DLD1 (cell line): ENCODE results near the gene STX12.
"Not testable (repeated sequence)": the region's sequence is repeated elsewhere in the genome, so short reads cannot be mapped to it uniquely, and the experiment has no call there.

ENCODE experiments used
- in situ Hi-C: cut with HindIII; loops from 2 replicates; pipeline ENCODE4 v1.10.0; 2017; ENCODE audit warnings: low sequenced_read_pairs

Gene STX12

GRCh38 chr1:27774654-27775053 lies 1.6 kb downstream of the STX12 start:
- in situ Hi-C loops, result no loop called here

GRCh38 chr1:27775336-27775735 lies 2.3 kb downstream of the STX12 start:
- in situ Hi-C loops, result not testable (repeated sequence)

- in situ Hi-C loops, result not testable (repeated sequence)
These were observed 3.3 kb downstream of the STX12 start for GRCh38 chr1:27776276-27776675.

GRCh38 chr1:27778056-27778455 lies 5.0 kb downstream of the STX12 start:
- in situ Hi-C loops, result no loop called here

- in situ Hi-C loops, result no loop called here
These were observed 6.1 kb downstream of the STX12 start for GRCh38 chr1:27779122-27779521.

- in situ Hi-C loops, result no loop called here
These were observed 9.9 kb downstream of the STX12 start for GRCh38 chr1:27782950-27783349.

- in situ Hi-C loops, result no loop called here
These were observed 11.7 kb downstream of the STX12 start for GRCh38 chr1:27784700-27785099.

GRCh38 chr1:27785781-27786455 lies 12.9 kb downstream of the STX12 start:
- in situ Hi-C loops, result no loop called here

GRCh38 chr1:27787895-27788294 lies 14.9 kb downstream of the STX12 start:
- in situ Hi-C loops, result no loop called here

GRCh38 chr1:27789540-27790041 lies 16.6 kb downstream of the STX12 start:
- in situ Hi-C loops, result no loop called here

GRCh38 chr1:27790270-27790669 lies 17.3 kb downstream of the STX12 start:
- in situ Hi-C loops, result not testable (repeated sequence)

- in situ Hi-C loops, result no loop called here
These were observed 22.6 kb downstream of the STX12 start for GRCh38 chr1:27795601-27796000.

- in situ Hi-C loops, result no loop called here
These were observed 31.8 kb downstream of the STX12 start for GRCh38 chr1:27804791-27805190.

GRCh38 chr1:27806758-27807157 lies 33.7 kb downstream of the STX12 start:
- in situ Hi-C loops, result no loop called here

- in situ Hi-C loops, result no loop called here
These were observed 34.4 kb downstream of the STX12 start for GRCh38 chr1:27807385-27807784.

GRCh38 chr1:27808131-27808530 lies 35.1 kb downstream of the STX12 start:
- in situ Hi-C loops, result not testable (repeated sequence)

GRCh38 chr1:27809883-27810282 lies 36.9 kb downstream of the STX12 start:
- in situ Hi-C loops, result no loop called here

- in situ Hi-C loops, result no loop called here
These were observed 38.9 kb downstream of the STX12 start for GRCh38 chr1:27811741-27812500.

- in situ Hi-C loops, result no loop called here
These were observed 44.1 kb downstream of the STX12 start for GRCh38 chr1:27816921-27817630.

- in situ Hi-C loops, result no loop called here
These were observed 48.8 kb downstream of the STX12 start for GRCh38 chr1:27821761-27822315.

GRCh38 chr1:27823784-27824183 lies 50.8 kb downstream of the STX12 start:
- in situ Hi-C loops, result no loop called here
